Activated CD8-positive, alpha-beta memory T cell treated with anti-CD3 and anti-CD28 coated beads, Interleukin-2, amount 50 U/mL, for 24 hours (primary cell): ENCODE measurements around the gene FXR2.
A peak's percentile ranks its signal among the peaks of the same experiment; 100 is the strongest.

Experiments
- DNase-seq: peaks from one replicate; pipeline ENCODE4 v3.0.0-alpha.2; 2020; ENCODE audit errors: extremely low read depth

The FXR2 gene

DNA sequence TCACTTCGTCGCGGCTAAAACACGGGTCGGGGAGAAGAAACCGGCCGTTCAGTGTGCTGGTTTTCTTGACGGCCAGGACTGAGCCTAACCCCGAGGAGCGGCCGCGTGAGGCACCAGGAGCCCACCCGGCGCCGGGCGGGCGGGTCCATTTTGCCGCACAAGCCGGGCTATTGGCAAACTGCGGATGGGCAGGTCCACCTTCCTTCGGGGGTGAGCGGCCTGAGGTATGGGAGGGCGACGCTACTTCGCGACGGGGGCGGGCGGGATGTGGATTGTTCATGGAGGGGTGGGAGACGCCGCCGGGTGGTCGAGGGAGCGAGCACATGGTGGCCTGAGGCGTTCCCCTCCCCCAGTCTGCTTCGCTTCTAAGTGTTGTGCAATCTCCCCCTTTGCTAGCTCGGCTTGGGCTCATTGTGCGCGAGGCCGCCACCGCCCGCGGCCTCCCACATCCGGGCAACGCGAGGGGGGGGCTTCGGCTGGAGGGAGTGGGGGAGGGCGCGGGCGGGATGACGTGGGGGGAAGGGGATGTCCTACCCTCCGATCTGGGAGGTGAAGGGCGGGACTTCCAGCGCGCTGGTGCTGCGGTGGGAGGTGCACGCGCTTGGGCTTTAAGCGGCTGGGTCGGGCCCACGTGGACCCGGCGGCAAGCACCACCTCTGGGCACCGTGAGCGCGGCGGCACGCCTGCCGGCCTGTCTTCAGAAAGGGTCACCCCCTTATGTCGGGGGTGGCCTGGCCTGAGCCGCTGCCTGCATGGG, 41.2 kb downstream of the FXR2 start:
- DNase-seq, result peak; percentile 74

DNA sequence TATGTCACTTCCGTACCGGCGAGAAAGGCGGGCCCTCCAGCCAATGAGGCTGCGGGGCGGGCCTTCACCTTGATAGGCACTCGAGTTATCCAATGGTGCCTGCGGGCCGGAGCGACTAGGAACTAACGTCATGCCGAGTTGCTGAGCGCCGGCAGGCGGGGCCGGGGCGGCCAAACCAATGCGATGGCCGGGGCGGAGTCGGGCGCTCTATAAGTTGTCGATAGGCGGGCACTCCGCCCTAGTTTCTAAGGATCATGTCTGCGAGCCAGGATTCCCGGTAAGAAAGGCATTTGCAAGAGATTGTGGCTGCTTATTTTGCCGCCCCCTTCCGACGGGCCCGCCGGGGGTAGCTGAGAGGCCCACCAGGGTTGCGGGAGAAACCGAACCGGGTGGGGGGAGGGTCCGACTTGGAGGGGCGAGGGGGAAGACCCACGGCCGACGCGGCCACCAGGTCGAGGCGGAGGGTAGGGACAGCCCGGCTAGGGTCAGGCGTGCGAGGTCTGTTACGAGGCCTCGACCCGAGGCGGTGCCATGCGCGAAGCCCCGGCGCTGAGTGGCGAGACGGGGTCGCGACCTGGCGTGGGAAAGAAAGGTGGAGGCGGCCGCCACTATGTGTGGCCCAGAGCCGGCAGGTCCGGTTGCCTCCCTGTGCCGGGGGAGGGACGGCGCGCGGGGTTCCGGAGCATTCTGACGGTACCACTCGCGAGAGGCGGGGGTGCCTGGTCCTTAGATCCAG, 41.9 kb downstream of the FXR2 start:
- DNase-seq, result peak; percentile 98

DNA sequence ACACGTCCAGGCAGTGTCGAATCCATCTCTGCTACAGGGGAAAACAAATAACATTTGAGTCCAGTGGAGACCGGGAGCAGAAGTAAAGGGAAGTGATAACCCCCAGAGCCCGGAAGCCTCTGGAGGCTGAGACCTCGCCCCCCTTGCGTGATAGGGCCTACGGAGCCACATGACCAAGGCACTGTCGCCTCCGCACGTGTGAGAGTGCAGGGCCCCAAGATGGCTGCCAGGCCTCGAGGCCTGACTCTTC, 42.4 kb downstream of the FXR2 start:
- DNase-seq, result no peak

DNA sequence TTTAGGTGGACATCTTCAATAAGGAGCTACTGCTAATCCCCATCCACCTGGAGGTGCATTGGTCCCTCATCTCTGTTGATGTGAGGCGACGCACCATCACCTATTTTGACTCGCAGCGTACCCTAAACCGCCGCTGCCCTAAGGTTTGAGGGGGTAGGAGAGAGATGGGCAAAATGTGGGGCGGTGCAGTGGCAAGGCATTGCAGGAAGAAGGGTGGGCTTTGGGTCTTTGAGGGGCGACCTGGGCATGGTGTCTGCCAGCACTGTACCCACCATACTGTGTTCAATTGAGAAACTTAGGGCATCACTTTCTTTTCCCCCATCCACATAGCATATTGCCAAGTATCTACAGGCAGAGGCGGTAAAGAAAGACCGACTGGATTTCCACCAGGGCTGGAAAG, 44.3 kb downstream of the FXR2 start:
- no peak for DNase-seq

DNA sequence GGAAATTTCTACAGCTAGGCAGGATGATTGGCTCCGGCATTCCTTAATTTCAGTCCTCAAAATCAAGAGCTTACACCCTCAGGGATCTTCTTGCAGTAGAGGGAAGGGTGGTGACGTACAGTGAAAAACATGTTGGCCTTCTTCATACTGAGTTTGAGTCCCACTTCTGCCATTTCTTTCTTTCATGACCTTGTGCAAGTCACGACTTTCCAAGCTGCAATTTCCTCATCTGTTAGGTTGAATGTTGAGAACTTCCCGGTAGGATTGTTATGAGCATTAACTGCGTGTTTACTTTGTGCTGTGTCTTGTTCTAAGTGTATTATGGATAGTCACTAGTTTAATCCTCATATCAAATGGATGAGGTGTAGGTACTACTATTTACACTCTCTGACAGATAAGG, 45.1 kb downstream of the FXR2 start:
- no peak for DNase-seq

DNA sequence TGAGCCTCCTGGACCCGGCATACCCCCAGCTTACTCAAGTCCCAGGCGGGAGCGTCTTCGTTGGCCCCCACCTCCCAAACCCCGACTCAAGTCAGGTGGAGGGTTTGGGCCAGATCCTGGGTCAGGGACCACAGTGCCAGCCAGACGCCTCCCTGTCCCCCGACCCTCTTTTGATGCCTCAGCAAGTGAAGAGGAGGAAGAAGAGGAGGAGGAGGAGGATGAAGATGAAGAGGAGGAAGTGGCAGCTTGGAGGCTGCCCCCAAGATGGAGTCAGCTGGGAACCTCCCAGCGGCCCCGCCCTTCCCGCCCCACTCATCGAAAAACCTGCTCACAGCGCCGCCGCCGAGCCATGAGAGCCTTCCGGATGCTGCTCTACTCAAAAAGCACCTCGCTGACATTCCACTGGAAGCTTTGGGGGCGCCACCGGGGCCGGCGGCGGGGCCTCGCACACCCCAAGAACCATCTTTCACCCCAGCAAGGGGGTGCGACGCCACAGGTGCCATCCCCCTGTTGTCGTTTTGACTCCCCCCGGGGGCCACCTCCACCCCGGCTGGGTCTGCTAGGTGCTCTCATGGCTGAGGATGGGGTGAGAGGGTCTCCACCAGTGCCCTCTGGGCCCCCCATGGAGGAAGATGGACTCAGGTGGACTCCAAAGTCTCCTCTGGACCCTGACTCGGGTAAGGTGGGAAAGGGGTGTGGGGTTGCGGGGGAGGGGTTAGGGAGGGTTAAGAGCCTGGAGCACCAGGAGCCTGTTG, 51.4 kb downstream of the FXR2 start:
- no peak for DNase-seq

DNA sequence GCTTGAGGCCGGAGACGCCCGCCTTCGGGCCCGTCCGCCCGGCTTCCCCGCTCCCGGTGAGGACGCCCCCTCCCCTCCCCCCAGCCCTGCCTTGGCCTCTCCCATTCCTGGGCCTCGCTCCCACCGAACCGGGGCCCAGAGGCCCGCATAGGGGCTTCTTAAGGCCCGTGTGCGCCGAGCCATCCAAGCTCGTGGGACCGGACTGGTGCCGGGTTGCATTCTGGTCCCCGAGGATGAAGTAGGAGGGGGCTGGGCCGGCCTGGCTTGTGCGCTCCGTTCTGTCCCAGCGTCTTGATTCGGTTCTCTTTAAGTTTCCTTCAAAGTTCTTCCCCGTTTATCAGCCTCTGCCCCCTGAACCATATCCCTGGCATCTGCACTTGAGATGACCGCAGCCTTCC, 52.5 kb downstream of the FXR2 start:
- DNase-seq, result no peak

DNA sequence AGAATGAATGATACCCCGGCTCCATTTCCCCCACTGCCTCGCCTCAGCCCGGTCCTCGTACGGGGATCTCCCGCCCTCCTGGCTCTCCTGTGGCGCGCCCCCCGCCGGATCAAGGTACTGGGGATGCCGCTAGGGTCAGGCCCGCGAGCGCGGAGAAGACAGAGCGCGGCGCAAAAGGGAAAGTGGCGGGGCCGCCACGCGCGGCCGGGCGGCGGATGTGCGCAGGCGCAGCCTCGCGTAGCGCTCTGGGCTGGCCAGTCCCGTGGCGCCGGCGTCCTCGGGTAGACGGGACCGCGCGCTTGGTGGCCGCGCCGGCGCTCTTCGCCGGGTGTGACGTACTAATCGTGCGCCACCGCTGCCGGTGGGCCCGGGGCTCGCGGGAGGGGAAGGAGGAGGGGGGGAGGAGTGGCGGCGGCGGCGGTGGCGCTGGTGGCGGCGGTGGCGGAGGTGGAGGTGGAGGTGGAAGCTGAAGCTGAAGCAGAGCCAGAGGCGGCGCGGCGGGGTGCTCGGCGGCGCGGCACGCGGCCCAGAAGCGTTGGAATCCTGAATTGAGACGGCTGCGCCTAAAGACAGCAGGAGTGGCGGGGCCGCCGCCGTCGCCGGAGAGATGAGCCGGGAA, 53.0 kb downstream of the FXR2 start, which contains the start of gene SENP3:
Gene SENP3, plus strand, starts transcription at position 331 of the 619 bp plus-strand sequence. CDS start 1,158 bp downstream, outside the sequence.
- no peak for DNase-seq

DNA sequence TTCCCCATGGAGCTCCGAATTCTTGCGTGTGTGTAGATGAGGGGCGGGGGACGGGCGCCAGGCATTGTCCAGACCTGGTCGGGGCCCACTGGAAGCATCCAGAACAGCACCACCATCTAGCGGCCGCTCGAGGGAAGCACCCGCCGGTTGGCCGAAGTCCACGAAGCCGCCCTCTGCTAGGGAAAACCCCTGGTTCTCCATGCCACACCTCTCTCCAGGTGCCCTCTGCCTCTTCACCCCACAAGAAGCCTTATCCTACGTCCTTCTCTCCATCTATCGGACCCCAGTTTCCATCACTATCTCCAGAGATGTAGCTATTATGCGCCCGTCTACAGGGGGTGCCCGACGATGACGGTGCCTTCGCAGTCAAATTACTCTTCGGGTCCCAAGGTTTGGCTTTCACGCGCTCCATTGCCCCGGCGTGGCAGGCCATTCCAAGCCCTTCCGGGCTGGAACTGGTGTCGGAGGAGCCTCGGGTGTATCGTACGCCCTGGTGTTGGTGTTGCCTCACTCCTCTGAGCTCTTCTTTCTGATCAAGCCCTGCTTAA, 53.6 kb downstream of the FXR2 start:
- DNase-seq, result peak; percentile 67

DNA sequence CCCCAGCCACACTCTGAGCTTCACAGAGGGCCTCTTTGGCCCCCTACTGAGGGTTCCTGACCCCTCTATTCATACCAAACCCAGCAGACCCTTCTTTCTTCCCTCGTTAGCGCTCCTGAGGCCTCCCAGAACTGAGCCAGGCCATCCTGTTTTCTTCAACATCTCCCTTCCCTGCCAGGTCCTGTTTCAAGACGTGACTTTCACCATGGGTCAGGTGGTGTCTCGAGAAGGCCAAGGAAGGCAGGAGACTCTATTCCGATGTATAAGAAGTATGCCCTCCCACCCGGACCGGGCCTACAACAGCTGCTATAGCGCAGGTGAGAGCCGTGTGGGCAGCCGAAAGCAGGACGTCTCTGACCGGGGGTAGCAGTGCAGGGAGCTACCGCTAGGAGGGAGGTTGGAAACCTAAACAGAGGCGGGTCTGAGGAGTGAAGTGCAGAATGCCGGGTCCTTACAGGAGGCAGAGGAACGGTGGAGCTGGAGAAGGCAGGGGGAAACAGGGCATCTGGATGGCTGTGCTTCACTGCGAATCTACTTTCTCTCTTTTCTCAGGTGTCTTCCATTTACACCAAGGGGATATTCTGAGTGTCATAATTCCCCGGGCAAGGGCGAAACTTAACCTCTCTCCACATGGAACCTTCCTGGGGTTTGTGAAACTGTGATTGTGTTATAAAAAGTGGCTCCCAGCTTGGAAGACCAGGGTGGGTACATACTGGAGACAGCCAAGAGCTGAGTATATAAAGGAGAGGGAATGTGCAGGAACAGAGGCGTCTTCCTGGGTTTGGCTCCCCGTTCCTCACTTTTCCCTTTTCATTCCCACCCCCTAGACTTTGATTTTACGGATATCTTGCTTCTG, 54.3 kb downstream of the FXR2 start:
- DNase-seq, result no peak

DNA sequence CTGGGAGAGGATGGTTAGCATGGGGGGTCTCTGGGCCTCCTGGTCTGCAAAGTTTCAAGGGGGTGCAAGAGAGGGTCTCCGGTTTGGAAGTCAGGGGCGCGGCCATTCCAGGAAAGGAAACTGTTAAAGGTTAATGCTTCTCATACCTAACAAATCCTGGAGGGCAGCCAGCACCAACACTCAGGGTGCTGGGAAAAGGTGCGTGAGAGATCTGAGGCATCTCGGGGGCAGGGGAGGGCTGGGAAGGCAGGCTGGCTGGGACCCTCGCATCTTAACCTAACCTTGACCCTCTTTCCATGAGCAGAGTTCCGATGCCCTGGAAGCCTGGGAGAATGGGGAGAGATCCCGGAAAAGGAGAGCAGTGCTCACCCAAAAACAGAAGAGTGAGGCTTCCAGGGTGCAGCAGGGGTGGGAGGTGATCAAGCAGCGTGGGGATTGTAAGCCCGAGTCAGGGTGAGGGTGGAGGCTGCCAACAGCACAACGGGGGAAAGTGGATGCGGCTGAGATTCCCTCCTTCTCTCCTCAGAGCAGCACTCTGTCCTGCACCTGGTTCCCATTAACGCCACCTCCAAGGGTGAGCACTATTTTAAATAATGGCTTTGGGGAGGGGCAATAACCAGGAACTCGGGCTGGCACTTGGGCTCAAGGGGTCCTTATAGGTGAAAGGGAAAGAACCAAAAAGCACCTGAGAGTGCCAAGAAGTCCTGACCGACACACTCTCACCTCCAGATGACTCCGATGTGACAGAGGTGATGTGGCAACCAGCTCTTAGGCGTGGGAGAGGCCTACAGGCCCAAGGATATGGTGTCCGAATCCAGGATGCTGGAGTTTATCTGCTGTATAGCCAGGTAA, 55.2 kb downstream of the FXR2 start:
- DNase-seq, result no peak

DNA sequence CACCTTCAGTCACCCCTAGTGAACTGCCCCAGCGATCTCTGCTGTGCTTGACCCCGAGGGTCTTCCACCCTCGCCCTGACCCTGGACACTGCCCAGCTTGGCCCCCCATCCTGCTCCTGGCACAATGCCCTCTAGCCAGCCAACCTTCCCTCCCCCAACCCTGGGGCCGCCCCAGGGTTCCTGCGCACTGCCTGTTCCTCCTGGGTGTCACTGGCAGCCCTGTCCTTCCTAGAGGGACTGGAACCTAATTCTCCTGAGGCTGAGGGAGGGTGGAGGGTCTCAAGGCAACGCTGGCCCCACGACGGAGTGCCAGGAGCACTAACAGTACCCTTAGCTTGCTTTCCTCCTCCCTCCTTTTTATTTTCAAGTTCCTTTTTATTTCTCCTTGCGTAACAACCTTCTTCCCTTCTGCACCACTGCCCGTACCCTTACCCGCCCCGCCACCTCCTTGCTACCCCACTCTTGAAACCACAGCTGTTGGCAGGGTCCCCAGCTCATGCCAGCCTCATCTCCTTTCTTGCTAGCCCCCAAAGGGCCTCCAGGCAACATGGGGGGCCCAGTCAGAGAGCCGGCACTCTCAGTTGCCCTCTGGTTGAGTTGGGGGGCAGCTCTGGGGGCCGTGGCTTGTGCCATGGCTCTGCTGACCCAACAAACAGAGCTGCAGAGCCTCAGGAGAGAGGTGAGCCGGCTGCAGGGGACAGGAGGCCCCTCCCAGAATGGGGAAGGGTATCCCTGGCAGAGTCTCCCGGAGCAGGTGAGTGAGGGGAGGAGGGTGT, 56.0 kb downstream of the FXR2 start, which contains the start of gene TNFSF13:
Gene TNFSF13, plus strand, starts transcription at position 207 of the 776 bp plus-strand sequence. Its CDS starts 290 bp downstream, at position 497.
- DNase-seq, result no peak

DNA sequence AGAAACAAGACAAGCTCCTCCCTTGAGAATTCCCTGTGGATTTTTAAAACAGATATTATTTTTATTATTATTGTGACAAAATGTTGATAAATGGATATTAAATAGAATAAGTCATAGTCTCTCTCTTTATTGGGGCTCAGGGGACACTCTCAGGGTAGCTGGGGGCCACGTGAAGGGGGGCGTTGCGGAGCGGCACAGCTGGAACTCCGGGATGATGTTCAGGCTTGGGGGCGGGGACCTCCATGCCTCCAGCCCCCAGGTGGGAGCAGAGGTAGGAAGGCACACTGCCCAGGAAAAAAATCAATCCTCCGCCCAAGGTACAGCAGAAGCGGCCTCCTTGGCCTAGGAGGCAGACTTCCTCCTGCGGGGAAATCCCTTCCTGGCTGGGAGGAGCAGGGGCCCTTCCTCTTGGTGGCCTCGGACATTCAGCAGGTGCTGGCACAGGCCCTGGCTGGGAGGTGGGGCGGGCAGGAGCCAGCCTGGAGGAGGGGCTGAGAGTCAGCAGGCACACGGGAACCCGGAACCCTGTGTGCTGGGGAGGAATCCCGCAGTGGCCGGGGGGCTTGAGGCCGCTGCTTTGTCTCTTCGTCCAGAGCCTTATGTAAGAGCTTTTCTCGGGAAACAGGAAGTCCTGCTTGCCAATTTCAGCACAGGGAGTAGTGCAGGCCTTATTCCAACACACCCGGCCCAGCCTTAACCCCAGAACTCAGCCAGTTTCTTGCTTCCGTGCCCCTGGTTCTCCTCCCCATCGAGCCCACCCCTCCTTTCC, 56.7 kb downstream of the FXR2 start:
- DNase-seq, result no peak

DNA sequence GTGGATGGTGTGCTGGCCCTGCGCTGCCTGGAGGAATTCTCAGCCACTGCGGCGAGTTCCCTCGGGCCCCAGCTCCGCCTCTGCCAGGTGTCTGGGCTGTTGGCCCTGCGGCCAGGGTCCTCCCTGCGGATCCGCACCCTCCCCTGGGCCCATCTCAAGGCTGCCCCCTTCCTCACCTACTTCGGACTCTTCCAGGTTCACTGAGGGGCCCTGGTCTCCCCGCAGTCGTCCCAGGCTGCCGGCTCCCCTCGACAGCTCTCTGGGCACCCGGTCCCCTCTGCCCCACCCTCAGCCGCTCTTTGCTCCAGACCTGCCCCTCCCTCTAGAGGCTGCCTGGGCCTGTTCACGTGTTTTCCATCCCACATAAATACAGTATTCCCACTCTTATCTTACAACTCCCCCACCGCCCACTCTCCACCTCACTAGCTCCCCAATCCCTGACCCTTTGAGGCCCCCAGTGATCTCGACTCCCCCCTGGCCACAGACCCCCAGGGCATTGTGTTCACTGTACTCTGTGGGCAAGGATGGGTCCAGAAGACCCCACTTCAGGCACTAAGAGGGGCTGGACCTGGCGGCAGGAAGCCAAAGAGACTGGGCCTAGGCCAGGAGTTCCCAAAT, 57.4 kb downstream of the FXR2 start:
- DNase-seq, result no peak

DNA sequence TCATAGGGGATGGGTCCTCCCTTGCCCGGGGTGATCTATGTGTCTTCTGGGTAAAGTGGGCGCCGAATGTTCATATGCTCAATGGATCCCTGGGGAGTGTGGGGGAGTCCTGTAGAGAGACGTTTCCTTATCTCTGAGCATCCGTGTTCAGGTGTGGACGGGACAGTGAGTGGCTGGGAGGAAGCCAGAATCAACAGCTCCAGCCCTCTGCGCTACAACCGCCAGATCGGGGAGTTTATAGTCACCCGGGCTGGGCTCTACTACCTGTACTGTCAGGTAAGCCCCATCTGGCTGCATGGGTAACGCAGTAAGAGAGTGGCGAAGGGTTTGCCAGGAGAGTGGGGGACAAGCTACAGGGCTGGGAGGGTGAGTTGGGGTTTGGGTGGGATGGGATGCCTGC, 58.1 kb downstream of the FXR2 start:
- DNase-seq, result no peak

DNA sequence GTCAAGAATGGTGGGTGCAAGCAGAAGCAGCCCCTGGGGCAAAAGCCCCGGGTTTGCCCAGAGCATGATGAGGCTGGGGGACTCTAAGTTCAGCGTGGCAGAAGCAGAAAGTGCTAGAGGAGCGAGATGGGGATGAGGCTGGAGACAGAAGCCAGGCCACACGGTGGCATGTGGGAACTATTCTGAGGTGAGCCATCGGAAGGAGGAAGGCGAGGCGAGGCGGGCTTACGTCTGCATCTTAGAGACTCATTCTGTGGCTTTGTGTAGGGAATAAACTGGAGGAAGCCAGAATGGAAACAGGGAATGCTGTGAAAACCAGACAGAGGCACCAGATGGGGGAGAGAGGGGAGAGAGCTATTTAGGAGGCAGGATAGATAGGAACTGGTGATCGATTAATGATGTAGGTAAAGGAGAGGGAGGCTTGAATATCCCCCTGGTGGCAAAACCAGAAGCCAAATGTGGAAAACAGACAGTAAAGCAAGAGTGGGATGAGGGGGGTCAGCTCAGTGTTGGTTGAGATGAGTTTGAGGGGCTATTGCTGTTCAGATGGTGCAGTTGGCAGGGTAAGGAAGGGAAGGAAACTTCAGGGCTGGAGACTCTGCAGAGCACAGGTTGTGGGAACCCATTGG, 59.3 kb downstream of the FXR2 start:
- DNase-seq, result no peak

DNA sequence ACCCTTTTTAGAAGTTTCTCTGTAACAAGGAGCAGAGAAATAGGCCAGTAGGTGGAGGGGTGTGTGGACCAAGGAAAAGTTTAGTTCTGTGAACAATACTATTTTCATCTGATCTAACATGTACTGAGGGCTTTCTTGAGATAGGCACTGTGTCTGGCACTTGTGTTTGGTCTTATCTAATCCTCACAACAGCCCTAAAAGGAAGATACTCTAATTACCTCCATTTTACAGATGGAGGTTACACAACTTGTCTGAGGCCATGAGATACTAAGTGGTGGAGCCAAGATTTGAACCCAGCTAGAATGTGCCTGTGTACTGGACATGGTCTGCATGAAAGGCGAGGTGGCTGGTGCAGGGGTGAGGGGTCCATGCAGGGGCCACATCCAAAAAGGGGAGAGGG, 61.3 kb downstream of the FXR2 start:
- no peak for DNase-seq

DNA sequence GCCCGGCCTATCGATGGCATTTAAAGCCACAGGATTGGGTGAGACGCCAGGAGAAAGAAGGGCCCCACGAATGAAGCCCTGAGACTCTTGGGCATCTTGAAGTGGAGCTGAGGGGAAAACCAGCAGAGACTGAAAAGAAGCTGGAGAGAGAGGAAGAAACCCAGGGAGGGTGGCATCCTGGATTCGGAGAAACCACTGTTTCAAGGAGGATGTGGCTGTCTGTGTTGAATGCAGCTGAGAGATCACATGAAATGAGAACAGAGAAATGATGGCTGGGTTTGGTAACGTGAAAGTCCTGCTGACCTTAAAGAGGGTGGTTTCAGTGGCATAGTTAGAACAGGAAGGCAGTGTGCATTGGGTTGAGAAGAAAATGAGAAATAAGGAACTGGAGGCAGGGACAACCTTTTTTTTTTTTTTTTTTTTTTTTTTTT, 62.1 kb downstream of the FXR2 start:
- no peak for DNase-seq
